H1 (cell line): ENCODE results near the gene NFYB. TPM values are rescaled to one million over a fixed set of nuclear protein-coding genes. Genes with fewer than 3 reads are reported as not detected.
A peak's percentile ranks its signal among the peaks of the same experiment; 100 is the strongest.

Experiments used
- CTCF ChIA-PET: fragments of 300-600 bp; sonication (Branson Sonifier 250); formaldehyde crosslinking; loops from one replicate; lab custom pipeline; 2021; ENCODE audit not compliant: partially characterized antibody; lab: Charles Lee
- POLR2A ChIA-PET: fragments of 300-600 bp; sonication (Branson Sonifier 250); formaldehyde crosslinking; loops from one replicate; lab custom pipeline; 2021; ENCODE audit warnings: inconsistent platforms; ENCODE audit not compliant: partially characterized antibody; lab: Charles Lee
- DNase-seq, 2 experiments: peaks; one replicate each; pipeline versions ENCODE4 v3.0.0 to v3.0.0-alpha.2; 2010 to 2022; ENCODE audit warnings: low spot score in 2 of 2, low read depth in 1 of 2, mixed read lengths in 1 of 2
- FAIRE-seq: peaks from 2 replicates; lab custom pipeline; 2011; peaks lifted over from hg19 to GRCh38; lab: Jason Lieb, UNC
- H2AFZ ChIP-seq: 2 replicates; pipeline ENCODE4 v1.8.1; 2012; ENCODE audit warnings: low read length, inconsistent platforms
- H2AK5ac ChIP-seq: 2 replicates; pipeline ENCODE4 v1.6.1; 2013; ENCODE audit warnings: low read depth, low read length
- H2BK120ac ChIP-seq: replicated peaks from 2 replicates; pipeline ENCODE3; 2013; ENCODE audit warnings: low read depth, low read length, inconsistent platforms
- H2BK12ac ChIP-seq: 2 replicates; pipeline ENCODE4 v1.6.1; 2013; ENCODE audit warnings: low read depth, low read length
- H2BK15ac ChIP-seq: 2 replicates; pipeline ENCODE4 v1.6.1; 2013; ENCODE audit warnings: low read length
- H2BK20ac ChIP-seq: 2 replicates; pipeline ENCODE4 v1.6.1; 2013; ENCODE audit warnings: low read length
- H2BK5ac ChIP-seq: 2 replicates; pipeline ENCODE4 v1.6.1; 2013; ENCODE audit warnings: low read depth, low read length
- H3K14ac ChIP-seq: 2 replicates; pipeline ENCODE4 v1.6.1; 2013; ENCODE audit warnings: inconsistent platforms; ENCODE audit not compliant: insufficient read length
- H3K18ac ChIP-seq: 2 replicates; pipeline ENCODE4 v1.6.1; 2013; ENCODE audit warnings: low read length; ENCODE audit errors: extremely low read depth
- H3K23ac ChIP-seq: 2 replicates; pipeline ENCODE4 v1.6.1; 2013; ENCODE audit warnings: inconsistent platforms; ENCODE audit not compliant: insufficient read length
- H3K23me2 ChIP-seq: 2 replicates; pipeline ENCODE4 v1.6.1; 2013; ENCODE audit warnings: low read depth, low read length
- H3K27ac ChIP-seq: 2 replicates; pipeline ENCODE4 v1.6.1; 2011; ENCODE audit warnings: low read depth, low read length, inconsistent platforms
- H3K27me3 ChIP-seq, 4 experiments: replicated peaks in 1 of 4; 1 replicate in 1 of 4; 2 replicates in 3 of 4; pipeline versions ENCODE4 v1.6.1 to v1.8.1; 2011 to 2013; ENCODE audit warnings: low read length in 3 of 4, mild to moderate bottlenecking in 3 of 4, inconsistent platforms in 2 of 4, mixed read lengths in 2 of 4, moderate library complexity in 1 of 4; ENCODE audit not compliant: control insufficient read depth in 3 of 4, insufficient read depth in 3 of 4; ENCODE audit errors: extremely low read depth in 1 of 4
- H3K36me3 ChIP-seq, 4 experiments: 2 replicates each; pipeline versions ENCODE4 v1.6.1 to v1.8.1; 2011 to 2013; ENCODE audit warnings: mild to moderate bottlenecking in 4 of 4, low read length in 3 of 4, moderate library complexity in 2 of 4, control low read depth in 1 of 4, inconsistent platforms in 1 of 4; ENCODE audit not compliant: insufficient read depth in 4 of 4, control insufficient read depth in 2 of 4
- H3K4ac ChIP-seq: replicated peaks from 2 replicates; pipeline ENCODE3; 2013; ENCODE audit warnings: low read length, low read depth, mixed read lengths, inconsistent platforms; ENCODE audit not compliant: insufficient read length
- H3K4me1 ChIP-seq, 4 experiments: replicated peaks in 1 of 4; 1 replicate in 1 of 4; 2 replicates in 3 of 4; pipeline versions ENCODE4 v1.6.1 to v1.8.1; 2011 to 2013; ENCODE audit warnings: low read length in 3 of 4, inconsistent platforms in 2 of 4, mixed read lengths in 1 of 4; ENCODE audit not compliant: insufficient read depth in 4 of 4, control insufficient read depth in 3 of 4
- H3K4me2 ChIP-seq, 2 experiments: 2 replicates each; pipeline versions ENCODE4 v1.6.1 to v1.8.1; 2011 to 2013; ENCODE audit warnings: low read depth in 2 of 2, low read length in 2 of 2, control low read depth in 1 of 2, inconsistent platforms in 1 of 2, mild to moderate bottlenecking in 1 of 2; ENCODE audit not compliant: insufficient read depth in 1 of 2
- H3K4me3 ChIP-seq, 4 experiments: fragments of 200-600, 300-600 bp in 1 of 4; sonication (generic), shearing (Covaris generic), sonication (Bioruptor Twin) in 1 of 4; 2 replicates each; pipeline versions ENCODE4 v1.5.1 to v1.8.1; 2011 to 2016; ENCODE audit warnings: low read length in 4 of 4, low read depth in 3 of 4, control low read depth in 2 of 4, inconsistent platforms in 2 of 4, mild to moderate bottlenecking in 2 of 4, mixed read lengths in 1 of 4, moderate library complexity in 1 of 4; ENCODE audit not compliant: insufficient read depth in 2 of 4; ENCODE audit errors: extremely low read depth in 1 of 4
- H3K56ac ChIP-seq: replicated peaks from 2 replicates; pipeline ENCODE3; 2013; ENCODE audit warnings: low read depth, mild to moderate bottlenecking, mixed read lengths, low read length, inconsistent platforms; ENCODE audit not compliant: insufficient read length
- H3K79me1 ChIP-seq: 2 replicates; pipeline ENCODE4 v1.6.1; 2013; ENCODE audit warnings: low read depth, low read length, control low read depth
- H3K79me2 ChIP-seq, 2 experiments: 2 replicates each; pipeline versions ENCODE4 v1.6.1 to v1.8.1; 2012 to 2013; ENCODE audit warnings: low read length in 2 of 2, mild to moderate bottlenecking in 2 of 2, inconsistent platforms in 1 of 2; ENCODE audit not compliant: insufficient read depth in 2 of 2, control insufficient read depth in 1 of 2
- H3K9ac ChIP-seq, 4 experiments: replicated peaks in 1 of 4; 1 replicate in 1 of 4; 2 replicates in 3 of 4; pipeline versions ENCODE4 v1.6.1 to v1.8.1; 2011 to 2013; ENCODE audit warnings: low read depth in 3 of 4, low read length in 3 of 4, control low read depth in 2 of 4, mild to moderate bottlenecking in 2 of 4, moderate library complexity in 2 of 4, inconsistent platforms in 1 of 4; ENCODE audit errors: extremely low read depth in 1 of 4
- H3K9me3 ChIP-seq, 2 experiments: 2 replicates each; pipeline versions ENCODE4 v1.6.1 to v1.8.1; 2012 to 2013; ENCODE audit warnings: mild to moderate bottlenecking in 2 of 2, moderate library complexity in 2 of 2, control low read depth in 1 of 2, inconsistent platforms in 1 of 2, low read depth in 1 of 2, low read length in 1 of 2, mixed read lengths in 1 of 2; ENCODE audit not compliant: insufficient read depth in 2 of 2
- H4K20me1 ChIP-seq, 2 experiments: replicated peaks in 1 of 2; 2 replicates each; pipeline versions ENCODE3 to v1.8.1; 2011 to 2013; ENCODE audit warnings: inconsistent platforms in 2 of 2, low read length in 2 of 2, mild to moderate bottlenecking in 1 of 2; ENCODE audit not compliant: insufficient read depth in 2 of 2, control insufficient read depth in 1 of 2
- H4K5ac ChIP-seq: 2 replicates; pipeline ENCODE4 v1.6.1; 2013; ENCODE audit warnings: low read length, low read depth, mixed read lengths, inconsistent platforms; ENCODE audit not compliant: insufficient read length
- H4K8ac ChIP-seq: 2 replicates; pipeline ENCODE4 v1.8.0; 2013; ENCODE audit warnings: mild to moderate bottlenecking, moderate library complexity, low read length, inconsistent platforms; ENCODE audit not compliant: insufficient read depth; ENCODE audit errors: extremely low read depth
- H4K91ac ChIP-seq: replicated peaks from 2 replicates; pipeline ENCODE3; 2013; ENCODE audit warnings: low read length, mixed read lengths, inconsistent platforms; ENCODE audit not compliant: insufficient read length
- BACH1 ChIP-seq: IDR thresholded peaks from 2 replicates; pipeline ENCODE4 v1.6.1; 2012; ENCODE audit warnings: low read length, improper control_type of control experiment
- BRCA1 ChIP-seq: IDR thresholded peaks from 2 replicates; pipeline ENCODE4 v1.6.1; 2012; ENCODE audit warnings: low read depth, low read length, improper control_type of control experiment
- CBX5 ChIP-seq: fragments of 300-800, 300-1000 bp; sonication (generic); IDR thresholded peaks from 2 replicates; pipeline ENCODE4 v1.7.1; 2016; ENCODE audit warnings: antibody characterized with exemption, low read length, low read depth
- E2F6 ChIP-seq: IDR thresholded peaks from 2 replicates; pipeline ENCODE4 v1.6.1; 2012; ENCODE audit warnings: inconsistent platforms
- FOSL1 ChIP-seq: IDR thresholded peaks from 2 replicates; pipeline ENCODE4 v1.6.1; 2011; ENCODE audit warnings: mild to moderate bottlenecking, low read depth, low read length, moderate library complexity; ENCODE audit not compliant: insufficient read depth
- JUN ChIP-seq: IDR thresholded peaks from 2 replicates; pipeline ENCODE4 v1.6.1; 2011; ENCODE audit warnings: low read depth, mild to moderate bottlenecking, improper control_type of control experiment, low read length
- RAD21 ChIP-seq, 2 experiments: IDR thresholded peaks in 1 of 2; conservative IDR thresholded peaks in 1 of 2; 2 replicates each; pipeline ENCODE4 v1.6.1; 2011; ENCODE audit warnings: low read depth in 2 of 2, low read length in 2 of 2, improper control_type of control experiment in 1 of 2, inconsistent platforms in 1 of 2, mild to moderate bottlenecking in 1 of 2, moderate library complexity in 1 of 2
- RBBP5 ChIP-seq: IDR thresholded peaks from 2 replicates; pipeline ENCODE4 v1.7.1; 2012; ENCODE audit warnings: low read depth, mild to moderate bottlenecking, inconsistent platforms, low read length, moderate library complexity, borderline replicate concordance
- RFX5 ChIP-seq: IDR thresholded peaks from 2 replicates; pipeline ENCODE4 v1.6.1; 2011; ENCODE audit warnings: low read depth, low read length, improper control_type of control experiment, borderline replicate concordance
- SAP30 ChIP-seq: fragments of 300-600 bp; sonication (generic); IDR thresholded peaks from 2 replicates; pipeline ENCODE4 v1.7.1; 2012; ENCODE audit warnings: low read length, moderate library complexity, mild to moderate bottlenecking, inconsistent platforms; ENCODE audit not compliant: insufficient read depth, insufficient replicate concordance
- SIRT6 ChIP-seq: IDR thresholded peaks from one replicate; pipeline ENCODE4 v1.7.1; 2012; ENCODE audit warnings: low read length, inconsistent platforms
- SP1 ChIP-seq: IDR thresholded peaks from 2 replicates; pipeline ENCODE4 v1.6.1; 2011; ENCODE audit warnings: low read depth, low read length
- SRF ChIP-seq: IDR thresholded peaks from 2 replicates; pipeline ENCODE4 v1.6.1; 2011; ENCODE audit warnings: mild to moderate bottlenecking, low read depth, low read length, moderate library complexity
- SUZ12 ChIP-seq: fragments of 200-600 bp; sonication (generic); IDR thresholded peaks from 2 replicates; pipeline ENCODE4 v1.6.1; 2012; ENCODE audit warnings: mild to moderate bottlenecking, inconsistent platforms, low read length, moderate library complexity, mixed read lengths
- WGBS, 2 experiments: shearing (Covaris generic) in 1 of 2; methylation state at CpG; one replicate each; pipeline versions ENCODE4 v1.1.6 to v1.1.7; 2013 to 2015; ENCODE audit warnings: low lambda C conversion rate in 2 of 2, mixed read lengths in 2 of 2, inconsistent platforms in 1 of 2, low coverage in 1 of 2, missing lambda C conversion rate in 1 of 2; ENCODE audit not compliant: insufficient replicate concordance in 2 of 2, insufficient coverage in 1 of 2, insufficient read length in 1 of 2; ENCODE audit errors: extremely low coverage in 1 of 2, missing lambda C conversion rate in 1 of 2; 5-methylcytosine and 5-hydroxymethylcytosine counted together
- polyA plus RNA-seq, 7 experiments: library from polyadenylated mRNA; depleted of rRNA in 3 of 7; stranded (reverse) in 5 of 7; unstranded in 2 of 7; fragments of >200 nt in 5 of 7; fragments of 200-250 nt in 2 of 7; gene quantifications; 1 replicate in 5 of 7; 2 replicates in 1 of 7; 4 replicates in 1 of 7; pipeline versions ENCODE4 v1.2.1 to v1.2.3, GENCODE V29; 2011 to 2013; ENCODE audit warnings: missing spikeins in 2 of 7, mixed read lengths in 2 of 7
- total RNA-seq: library from RNA; stranded (reverse); fragmentation: NEBNext Ultra II Directional; extraction: Animal tissue kit (Norgen Biotek cat#: 25700); gene quantifications from 2 replicates; pipeline ENCODE4 v1.2.1, GENCODE V29; 2021

Gene NFYB
- total and polyA plus RNA-seq, 2 of the 8 experiments (the other 6 are each of a cell fraction or from before 2014, with no cell fraction given), result 29.1 to 43.5 TPM

DNA sequence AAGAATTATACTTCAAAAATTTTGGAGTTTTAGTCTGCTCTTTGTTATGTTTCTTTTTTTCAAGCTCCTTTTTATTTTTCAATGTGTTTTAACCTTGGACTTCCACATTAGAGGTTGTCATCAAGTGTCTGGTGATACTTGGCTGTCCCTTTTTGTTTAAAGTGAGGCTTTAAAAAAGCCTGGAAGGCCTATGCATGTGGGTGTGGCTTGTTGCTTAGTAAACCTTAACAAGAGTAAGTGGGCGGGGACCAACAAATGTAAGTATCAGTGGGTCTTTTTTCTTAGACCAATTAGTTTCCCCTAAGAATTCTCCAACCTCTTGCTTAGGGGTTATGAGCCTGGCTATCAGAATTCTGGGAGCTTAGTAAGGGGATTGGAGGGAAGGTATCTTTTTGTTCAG, 47.3 kb downstream of the NFYB start:
- Histone ChIP-seq H3K27ac (no peak overlapping the region), H3K56ac (no peak overlapping the region), H2AK5ac (no peak overlapping the region), H3K4me2 (no peak overlapping the region), H3K18ac (no peak overlapping the region), H3K23ac (no peak overlapping the region), H4K5ac (no peak overlapping the region), H3K4me3 (no peak overlapping the region), H2AFZ (no peak overlapping the region), H4K91ac (no peak overlapping the region), H2BK12ac (no peak overlapping the region), H3K14ac (no peak overlapping the region), H3K9me3 (no peaks in the 10 kb centered on the region), H3K79me2 (no peaks in the 10 kb centered on the region), H2BK120ac (no peak overlapping the region), H3K27me3 (peaks cover 0 to 1% (median 0%) of the 10 kb centered on the region in 4 experiments; a peak in 1 of 7 replicates), H4K20me1 (no peaks in the 10 kb centered on the region), H2BK20ac (no peak overlapping the region), H4K8ac (no peak overlapping the region), H3K9ac (no peak overlapping the region), H3K4me1 (no peaks in the 10 kb centered on the region), H2BK15ac (no peak overlapping the region), H3K79me1 (no peaks in the 10 kb centered on the region), H3K36me3 (no peaks in the 10 kb centered on the region), H3K4ac (no peak overlapping the region), H2BK5ac (no peak overlapping the region), H3K23me2 (no peaks in the 10 kb centered on the region)
- ChIA-PET POLR2A (no interaction called here), CTCF (interaction anchor here (1.4 to 3.2 kb wide), 3 partner anchors 9 to 35 kb away, joined by 5 to 15 read pairs (median 6); no protein-coding TSS in a partner anchor)
- DNase-seq (no peak), FAIRE-seq (peak; percentile 24)
- WGBS, 2 experiments, result 89% methylated on average over 1 of the region's 1 CpG; no CpG with 5 or more reads in 1 of the 2 experiments
- TF ChIP-seq SAP30 (no peak), SIRT6 (no peak), BRCA1 (no peak), RFX5 (no peak), SRF (no peak), FOSL1 (no peak), SP1 (no peak), E2F6 (no peak), RBBP5 (no peak), CBX5 (no peak), RAD21 (IDR thresholded peaks at IDR 0.05 in 1 of 2, conservative IDR thresholded peaks at IDR 0.05 in 1 of 2; ENCODE audit: low read depth in 2 of 2, low read length in 2 of 2) (no peak), BACH1 (no peak), SUZ12 (no peak), JUN (no peak)
